Measurements from ENCODE around the gene APP. TPM values are rescaled to one million over a fixed set of nuclear protein-coding genes. Genes with fewer than 3 reads are reported as not detected.

Gene APP
- total RNA-seq, 1 donor from 2014 or later, result 306 TPM

DNA sequence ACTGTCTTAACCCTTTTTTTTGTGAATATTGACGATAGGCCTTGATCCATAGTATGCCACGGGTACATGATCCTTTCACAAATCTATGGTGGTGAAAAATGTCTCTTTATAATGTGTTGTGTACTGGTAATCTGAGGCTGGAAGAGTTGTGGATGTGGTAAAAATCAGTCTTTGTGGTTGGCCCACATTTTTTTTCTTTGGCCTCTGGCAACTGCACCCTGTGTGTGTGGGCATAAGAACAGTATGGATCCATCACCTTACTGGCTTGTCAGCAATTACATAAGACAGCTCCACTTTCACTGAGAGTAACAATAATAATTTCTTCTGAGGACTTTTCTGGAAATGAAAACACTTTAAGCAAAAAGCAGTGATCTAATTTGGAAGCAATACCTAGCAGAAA lies 334.2 kb downstream of the APP start:
- Mint-ChIP-seq H3K9me3 (peaks cover 20% of the 10 kb centered on the region), H3K4me3 (no peak overlapping the region), H3K27me3 (ENCODE audit: insufficient read depth, low read depth) (no peaks in the 10 kb centered on the region), H3K27ac (no peak overlapping the region), H3K36me3 (no peaks in the 10 kb centered on the region), H3K4me1 (no peaks in the 10 kb centered on the region)
- no peak overlapping the region for H3K4me3 ChIP-seq
- no peaks in the 10 kb centered on the region for H4K20me1 ChIP-seq (ENCODE audit: low read depth)
- H3K27me3 ChIP-seq, result no peaks in the 10 kb centered on the region
- H3K4me2 ChIP-seq, result no peak overlapping the region
- H3K27ac ChIP-seq, result no peak overlapping the region
- H2AFZ ChIP-seq (replicated peaks), result no peak overlapping the region
- no peak overlapping the region for H3K9ac ChIP-seq
- TF ChIP-seq, protein P1, sequence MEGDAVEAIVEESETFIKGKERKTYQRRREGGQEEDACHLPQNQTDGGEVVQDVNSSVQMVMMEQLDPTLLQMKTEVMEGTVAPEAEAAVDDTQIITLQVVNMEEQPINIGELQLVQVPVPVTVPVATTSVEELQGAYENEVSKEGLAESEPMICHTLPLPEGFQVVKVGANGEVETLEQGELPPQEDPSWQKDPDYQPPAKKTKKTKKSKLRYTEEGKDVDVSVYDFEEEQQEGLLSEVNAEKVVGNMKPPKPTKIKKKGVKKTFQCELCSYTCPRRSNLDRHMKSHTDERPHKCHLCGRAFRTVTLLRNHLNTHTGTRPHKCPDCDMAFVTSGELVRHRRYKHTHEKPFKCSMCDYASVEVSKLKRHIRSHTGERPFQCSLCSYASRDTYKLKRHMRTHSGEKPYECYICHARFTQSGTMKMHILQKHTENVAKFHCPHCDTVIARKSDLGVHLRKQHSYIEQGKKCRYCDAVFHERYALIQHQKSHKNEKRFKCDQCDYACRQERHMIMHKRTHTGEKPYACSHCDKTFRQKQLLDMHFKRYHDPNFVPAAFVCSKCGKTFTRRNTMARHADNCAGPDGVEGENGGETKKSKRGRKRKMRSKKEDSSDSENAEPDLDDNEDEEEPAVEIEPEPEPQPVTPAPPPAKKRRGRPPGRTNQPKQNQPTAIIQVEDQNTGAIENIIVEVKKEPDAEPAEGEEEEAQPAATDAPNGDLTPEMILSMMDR (IDR thresholded peaks at IDR 0.05), result no peak
- TF ChIP-seq EZH2 (IDR thresholded peaks at IDR 0.05), result no peak
- TF ChIP-seq EZH2phosphoT487 (IDR thresholded peaks at IDR 0.05), result no peak
- H3K4me1 ChIP-seq, result peaks cover 7% of the 10 kb centered on the region
- peaks cover 8% of the 10 kb centered on the region for H3F3A ChIP-seq (ENCODE audit: low read depth)
- DNase-seq (ENCODE audit: low spot score), result no peak
- H3K36me3 ChIP-seq, result no peaks in the 10 kb centered on the region
- no peaks in the 10 kb centered on the region for H3K79me2 ChIP-seq (ENCODE audit: low read depth)
- no peaks in the 10 kb centered on the region for H3K9me3 ChIP-seq (ENCODE audit: low read depth)

DNA sequence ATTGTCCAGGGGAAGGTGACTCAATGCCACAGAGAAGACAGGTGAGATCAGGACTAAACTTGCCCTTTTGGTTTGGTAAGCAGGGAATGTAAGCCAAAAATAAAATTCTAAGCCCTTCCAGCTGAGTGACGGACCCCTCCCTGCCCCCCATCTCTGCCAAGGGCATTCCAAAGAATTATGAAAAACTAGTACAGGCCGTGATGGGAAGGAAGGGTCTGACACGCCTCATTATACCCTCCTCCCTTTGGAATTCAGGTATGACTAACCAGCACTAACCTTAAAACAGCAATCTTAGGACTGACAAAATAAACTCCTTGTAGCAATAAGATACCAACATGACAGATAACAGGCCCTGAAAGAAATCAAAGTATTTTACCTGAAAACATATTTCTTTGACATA lies 336.2 kb downstream of the APP start:
- H3K4me3 ChIP-seq, result no peak overlapping the region

DNA sequence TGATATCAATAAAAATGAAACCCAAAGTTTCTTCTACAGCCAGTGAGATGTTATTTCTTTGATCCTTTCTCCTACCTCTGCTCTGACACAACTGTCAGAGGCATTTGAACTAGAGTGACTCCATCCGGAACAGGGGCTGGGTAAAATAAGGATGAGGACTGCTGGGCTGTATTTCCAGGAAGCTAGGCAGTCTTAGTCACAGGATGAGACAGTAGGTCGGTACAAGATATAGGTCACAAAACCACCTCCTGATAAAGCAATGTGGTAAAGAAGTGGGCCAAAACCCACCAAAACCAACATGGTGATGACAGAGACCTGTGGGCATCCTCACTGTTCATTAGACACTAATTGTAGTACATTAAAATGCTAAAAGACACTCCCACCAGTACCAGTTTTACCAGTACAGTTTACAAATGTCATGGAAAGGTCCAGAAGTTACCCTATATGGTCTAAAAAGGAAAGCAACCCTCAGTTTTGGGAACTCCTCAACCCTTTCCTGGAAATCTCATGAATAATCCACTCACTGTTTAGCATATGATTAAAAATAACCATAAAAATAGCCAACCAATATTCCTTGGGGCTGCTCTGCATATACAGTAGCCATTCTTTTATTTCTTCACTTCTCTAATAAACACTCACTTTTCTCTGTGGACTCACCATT lies 339.1 kb downstream of the APP start:
- DNase-seq (ENCODE audit: low spot score), result no peak
- Mint-ChIP-seq H3K9me3 (peaks cover 14% of the 10 kb centered on the region), H3K36me3 (no peaks in the 10 kb centered on the region), H3K27me3 (ENCODE audit: insufficient read depth, low read depth) (no peaks in the 10 kb centered on the region), H3K4me1 (no peaks in the 10 kb centered on the region), H3K27ac (no peak overlapping the region), H3K4me3 (no peak overlapping the region)
- Histone ChIP-seq H3K4me2 (no peak overlapping the region), H2AFZ (replicated peaks) (no peak overlapping the region), H3F3A (ENCODE audit: low read depth) (peaks cover 17% of the 10 kb centered on the region), H3K27me3 (no peaks in the 10 kb centered on the region), H3K27ac (no peak overlapping the region), H3K79me2 (ENCODE audit: low read depth) (no peaks in the 10 kb centered on the region), H4K20me1 (ENCODE audit: low read depth) (no peaks in the 10 kb centered on the region), H3K9ac (no peak overlapping the region), H3K9me3 (ENCODE audit: low read depth) (no peaks in the 10 kb centered on the region), H3K4me1 (peaks cover 13% of the 10 kb centered on the region), H3K4me3 (no peak overlapping the region), H3K36me3 (no peaks in the 10 kb centered on the region)
- no peak for TF ChIP-seq EZH2 (IDR thresholded peaks at IDR 0.05)
- TF ChIP-seq, protein P1 (IDR thresholded peaks at IDR 0.05), result no peak
- TF ChIP-seq EZH2phosphoT487 (IDR thresholded peaks at IDR 0.05), result no peak

More for the DNA sequence above, 336.2 kb downstream of the APP start:
- Histone ChIP-seq H3K9me3 (ENCODE audit: low read depth) (no peaks in the 10 kb centered on the region), H3K27me3 (no peaks in the 10 kb centered on the region), H3K27ac (no peak overlapping the region), H3F3A (ENCODE audit: low read depth) (peaks cover 17% of the 10 kb centered on the region), H3K36me3 (no peaks in the 10 kb centered on the region), H3K4me1 (peaks cover 13% of the 10 kb centered on the region), H3K9ac (no peak overlapping the region), H4K20me1 (ENCODE audit: low read depth) (no peaks in the 10 kb centered on the region), H3K79me2 (ENCODE audit: low read depth) (no peaks in the 10 kb centered on the region), H3K4me2 (no peak overlapping the region), H2AFZ (replicated peaks) (no peak overlapping the region)
- H3K27ac Mint-ChIP-seq, result no peak overlapping the region
- no peaks in the 10 kb centered on the region for H3K27me3 Mint-ChIP-seq (ENCODE audit: insufficient read depth, low read depth)
- peaks cover 16% of the 10 kb centered on the region for H3K9me3 Mint-ChIP-seq
- no peaks in the 10 kb centered on the region for H3K4me1 Mint-ChIP-seq
- no peak for TF ChIP-seq EZH2phosphoT487 (IDR thresholded peaks at IDR 0.05)
- no peak for DNase-seq (ENCODE audit: low spot score)
- no peak overlapping the region for H3K4me3 Mint-ChIP-seq
- H3K36me3 Mint-ChIP-seq, result no peaks in the 10 kb centered on the region

Small RNA genes lying within 50 kb of the gene (small RNA-seq; reads per million reads assigned to genes)
- gene RNU6-123P (not detected), gene RNU6-926P (not detected)

All from neural progenitor cell (in vitro differentiated cells).